Measurements from ENCODE around the gene BANF1.

Gene BANF1

GRCh38 chr11:66001942-66002647, at the start of gene BANF1, which contains the start of gene EIF1AD:
Gene BANF1, plus strand, starts transcription at chr11:66002503. Its CDS starts 748 bp downstream, at chr11:66003251.
Gene EIF1AD, minus strand, starts transcription at chr11:66002157. Its CDS starts 1,768 bp downstream, at chr11:66000389.
- Mint-ChIP-seq H3K27ac (peak within 1 kb of the TSS; percentile 95), H3K9me3 (no peaks in the 10 kb centered on the region), H3K4me3 (peak within 1 kb of the TSS; percentile 99), H3K4me1 (peaks cover 44% of the 10 kb centered on the region), H3K27me3 (no peaks in the 10 kb centered on the region), H3K36me3 (peaks cover 34% of the 10 kb centered on the region)
- ATAC-seq = peak; percentile 94

- H3K36me3 Mint-ChIP-seq = no peaks in the 10 kb centered on the region
- no peak overlapping the region for H3K27ac Mint-ChIP-seq
- H3K4me3 Mint-ChIP-seq = no peak overlapping the region
- H3K9me3 Mint-ChIP-seq = no peaks in the 10 kb centered on the region
- ATAC-seq = no peak
- peaks cover 16% of the 10 kb centered on the region for H3K4me1 Mint-ChIP-seq
- H3K27me3 Mint-ChIP-seq = no peaks in the 10 kb centered on the region
Observed at GRCh38 chr11:65953471-65953870, 48.8 kb upstream of the BANF1 start.

GRCh38 chr11:65954771-65955170, 47.5 kb upstream of the BANF1 start:
- no peaks in the 10 kb centered on the region for H3K36me3 Mint-ChIP-seq
- no peak overlapping the region for H3K27ac Mint-ChIP-seq
- H3K4me1 Mint-ChIP-seq = peaks cover 16% of the 10 kb centered on the region
- no peak for ATAC-seq
- H3K4me3 Mint-ChIP-seq = no peak overlapping the region
- no peaks in the 10 kb centered on the region for H3K9me3 Mint-ChIP-seq
- no peaks in the 10 kb centered on the region for H3K27me3 Mint-ChIP-seq

GRCh38 chr11:65958291-65958690, 44.0 kb upstream of the BANF1 start:
- Mint-ChIP-seq H3K27ac (peak overlapping the region; percentile 89), H3K27me3 (no peaks in the 10 kb centered on the region), H3K4me1 (peaks cover 36% of the 10 kb centered on the region), H3K4me3 (no peak overlapping the region), H3K9me3 (no peaks in the 10 kb centered on the region), H3K36me3 (peaks cover 11% of the 10 kb centered on the region)
- ATAC-seq = no peak

GRCh38 chr11:65958774-65959420, 43.4 kb upstream of the BANF1 start:
- Mint-ChIP-seq H3K36me3 (peaks cover 16% of the 10 kb centered on the region), H3K4me1 (peaks cover 42% of the 10 kb centered on the region), H3K4me3 (no peak overlapping the region), H3K27me3 (no peaks in the 10 kb centered on the region), H3K9me3 (no peaks in the 10 kb centered on the region), H3K27ac (no peak overlapping the region)
- no peak for ATAC-seq

GRCh38 chr11:65960824-65961266, 41.5 kb upstream of the BANF1 start:
- H3K27ac Mint-ChIP-seq = peak overlapping the region; percentile 95
- H3K4me1 Mint-ChIP-seq = peaks cover 50% of the 10 kb centered on the region
- no peaks in the 10 kb centered on the region for H3K27me3 Mint-ChIP-seq
- H3K36me3 Mint-ChIP-seq = peaks cover 33% of the 10 kb centered on the region
- H3K4me3 Mint-ChIP-seq = peak overlapping the region; percentile 93
- ATAC-seq = no peak
- no peaks in the 10 kb centered on the region for H3K9me3 Mint-ChIP-seq

- peak; percentile 97 for ATAC-seq
- H3K9me3 Mint-ChIP-seq = no peaks in the 10 kb centered on the region
- H3K27ac Mint-ChIP-seq = peak within 1 kb of the TSS; percentile 95
- no peaks in the 10 kb centered on the region for H3K27me3 Mint-ChIP-seq
- H3K4me3 Mint-ChIP-seq = peak within 1 kb of the TSS; percentile 93
- H3K4me1 Mint-ChIP-seq = peaks cover 48% of the 10 kb centered on the region
- peaks cover 40% of the 10 kb centered on the region for H3K36me3 Mint-ChIP-seq
Observed at GRCh38 chr11:65961267-65962140, 40.8 kb upstream of the BANF1 start, which contains the start of gene SART1. Gene SART1, plus strand, starts transcription at chr11:65961734. Its CDS starts 47 bp downstream, at chr11:65961781.

- Mint-ChIP-seq H3K27ac (peak overlapping the region; percentile 95), H3K27me3 (no peaks in the 10 kb centered on the region), H3K4me1 (peaks cover 42% of the 10 kb centered on the region), H3K36me3 (peaks cover 46% of the 10 kb centered on the region), H3K4me3 (peak overlapping the region; percentile 93), H3K9me3 (no peaks in the 10 kb centered on the region)
- no peak for ATAC-seq
Observed at GRCh38 chr11:65962141-65962564, 40.1 kb upstream of the BANF1 start.

- Mint-ChIP-seq H3K36me3 (peaks cover 63% of the 10 kb centered on the region), H3K27ac (no peak overlapping the region), H3K4me1 (peaks cover 40% of the 10 kb centered on the region), H3K4me3 (no peak overlapping the region), H3K9me3 (no peaks in the 10 kb centered on the region), H3K27me3 (no peaks in the 10 kb centered on the region)
- no peak for ATAC-seq
Observed at GRCh38 chr11:65964906-65965305, 37.4 kb upstream of the BANF1 start.

GRCh38 chr11:65965986-65966762, 36.1 kb upstream of the BANF1 start:
- peaks cover 44% of the 10 kb centered on the region for H3K4me1 Mint-ChIP-seq
- H3K9me3 Mint-ChIP-seq = no peaks in the 10 kb centered on the region
- H3K27me3 Mint-ChIP-seq = no peaks in the 10 kb centered on the region
- H3K27ac Mint-ChIP-seq = no peak overlapping the region
- no peak overlapping the region for H3K4me3 Mint-ChIP-seq
- H3K36me3 Mint-ChIP-seq = peaks cover 71% of the 10 kb centered on the region
- no peak for ATAC-seq

GRCh38 chr11:65967329-65967934, 34.9 kb upstream of the BANF1 start:
- no peak overlapping the region for H3K4me3 Mint-ChIP-seq
- peaks cover 36% of the 10 kb centered on the region for H3K4me1 Mint-ChIP-seq
- no peak overlapping the region for H3K27ac Mint-ChIP-seq
- H3K9me3 Mint-ChIP-seq = no peaks in the 10 kb centered on the region
- H3K36me3 Mint-ChIP-seq = peaks cover 81% of the 10 kb centered on the region
- no peak for ATAC-seq
- H3K27me3 Mint-ChIP-seq = no peaks in the 10 kb centered on the region

- peaks cover 81% of the 10 kb centered on the region for H3K36me3 Mint-ChIP-seq
- no peaks in the 10 kb centered on the region for H3K27me3 Mint-ChIP-seq
- H3K27ac Mint-ChIP-seq = peak overlapping the region; percentile 14
- no peak for ATAC-seq
- no peak overlapping the region for H3K4me3 Mint-ChIP-seq
- H3K4me1 Mint-ChIP-seq = peaks cover 22% of the 10 kb centered on the region
- no peaks in the 10 kb centered on the region for H3K9me3 Mint-ChIP-seq
Observed at GRCh38 chr11:65968600-65969482, 33.5 kb upstream of the BANF1 start.

- Mint-ChIP-seq H3K27ac (no peak overlapping the region), H3K4me1 (peaks cover 14% of the 10 kb centered on the region), H3K27me3 (no peaks in the 10 kb centered on the region), H3K36me3 (peaks cover 70% of the 10 kb centered on the region), H3K4me3 (no peak overlapping the region), H3K9me3 (no peaks in the 10 kb centered on the region)
- ATAC-seq = no peak
Observed at GRCh38 chr11:65972116-65972515, 30.2 kb upstream of the BANF1 start.
